Ishikawa (cell line): ENCODE measurements around the gene RTTN.

Experiments used
- CEBPB ChIP-seq: IDR thresholded peaks from 2 replicates; pipeline ENCODE4 v1.6.1; 2012
- CREB1 ChIP-seq: IDR thresholded peaks from 2 replicates; pipeline ENCODE4 v1.6.1; 2012; ENCODE audit warnings: low read depth
- EGR1 ChIP-seq: IDR thresholded peaks from 2 replicates; pipeline ENCODE4 v1.6.1; 2012
- EP300 ChIP-seq: IDR thresholded peaks from 2 replicates; pipeline ENCODE4 v1.6.1; 2012; ENCODE audit warnings: borderline replicate concordance
- FOXM1 ChIP-seq: IDR thresholded peaks from 2 replicates; pipeline ENCODE4 v1.6.1; 2012; ENCODE audit warnings: low read depth, borderline replicate concordance
- RAD21 ChIP-seq: IDR thresholded peaks from 2 replicates; pipeline ENCODE4 v1.6.1; 2012; ENCODE audit warnings: low read depth
- TAF1 ChIP-seq: IDR thresholded peaks from 2 replicates; pipeline ENCODE4 v1.6.1; 2012; ENCODE audit warnings: low read depth, mild to moderate bottlenecking
- TEAD4 ChIP-seq: IDR thresholded peaks from 2 replicates; pipeline ENCODE4 v1.6.1; 2012
- YY1 ChIP-seq: IDR thresholded peaks from 2 replicates; pipeline ENCODE4 v1.6.1; 2012; ENCODE audit warnings: low read depth
- ZBTB7A ChIP-seq: IDR thresholded peaks from 2 replicates; pipeline ENCODE4 v1.6.1; 2012; ENCODE audit warnings: low read depth
- TF ChIP-seq, protein P1 (sequence below): IDR thresholded peaks from 2 replicates; pipeline ENCODE4 v1.6.1; 2012
- TF ChIP-seq, protein P2 (sequence below): IDR thresholded peaks from 2 replicates; pipeline ENCODE4 v1.6.1; 2012; ENCODE audit warnings: low read depth, mild to moderate bottlenecking
- TF ChIP-seq, protein P3 (sequence below): IDR thresholded peaks from 2 replicates; pipeline ENCODE4 v1.6.1; 2012

DNA sequence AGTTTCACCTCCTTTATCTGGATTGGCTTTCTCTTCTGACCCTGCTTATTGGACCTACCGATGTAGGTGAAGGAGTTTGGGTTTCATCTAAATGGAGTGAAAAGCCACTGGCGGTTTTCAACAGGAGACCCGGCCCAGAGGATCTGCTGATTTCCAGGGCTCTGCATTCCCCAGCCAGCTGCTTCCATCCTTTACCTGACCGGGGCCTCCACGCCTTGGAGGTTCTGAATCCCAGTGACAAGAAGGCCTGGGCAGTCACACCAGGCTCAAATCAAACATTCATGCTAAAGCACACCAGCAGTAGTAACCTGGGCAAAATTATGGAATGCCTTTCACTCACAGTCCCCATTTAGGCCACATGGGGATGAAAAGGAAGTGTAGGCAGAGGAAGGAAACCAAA is 30.0 kb upstream of the RTTN start:
- TF ChIP-seq CEBPB (no peak), TAF1 (no peak), FOXM1 (no peak), RAD21 (no peak), ZBTB7A (no peak), EP300 (no peak), CREB1 (no peak), EGR1 (no peak), YY1 (no peak), TEAD4 (no peak)
- TF ChIP-seq, protein P1, sequence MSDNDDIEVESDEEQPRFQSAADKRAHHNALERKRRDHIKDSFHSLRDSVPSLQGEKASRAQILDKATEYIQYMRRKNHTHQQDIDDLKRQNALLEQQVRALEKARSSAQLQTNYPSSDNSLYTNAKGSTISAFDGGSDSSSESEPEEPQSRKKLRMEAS, result no peak
- TF ChIP-seq, protein P2, sequence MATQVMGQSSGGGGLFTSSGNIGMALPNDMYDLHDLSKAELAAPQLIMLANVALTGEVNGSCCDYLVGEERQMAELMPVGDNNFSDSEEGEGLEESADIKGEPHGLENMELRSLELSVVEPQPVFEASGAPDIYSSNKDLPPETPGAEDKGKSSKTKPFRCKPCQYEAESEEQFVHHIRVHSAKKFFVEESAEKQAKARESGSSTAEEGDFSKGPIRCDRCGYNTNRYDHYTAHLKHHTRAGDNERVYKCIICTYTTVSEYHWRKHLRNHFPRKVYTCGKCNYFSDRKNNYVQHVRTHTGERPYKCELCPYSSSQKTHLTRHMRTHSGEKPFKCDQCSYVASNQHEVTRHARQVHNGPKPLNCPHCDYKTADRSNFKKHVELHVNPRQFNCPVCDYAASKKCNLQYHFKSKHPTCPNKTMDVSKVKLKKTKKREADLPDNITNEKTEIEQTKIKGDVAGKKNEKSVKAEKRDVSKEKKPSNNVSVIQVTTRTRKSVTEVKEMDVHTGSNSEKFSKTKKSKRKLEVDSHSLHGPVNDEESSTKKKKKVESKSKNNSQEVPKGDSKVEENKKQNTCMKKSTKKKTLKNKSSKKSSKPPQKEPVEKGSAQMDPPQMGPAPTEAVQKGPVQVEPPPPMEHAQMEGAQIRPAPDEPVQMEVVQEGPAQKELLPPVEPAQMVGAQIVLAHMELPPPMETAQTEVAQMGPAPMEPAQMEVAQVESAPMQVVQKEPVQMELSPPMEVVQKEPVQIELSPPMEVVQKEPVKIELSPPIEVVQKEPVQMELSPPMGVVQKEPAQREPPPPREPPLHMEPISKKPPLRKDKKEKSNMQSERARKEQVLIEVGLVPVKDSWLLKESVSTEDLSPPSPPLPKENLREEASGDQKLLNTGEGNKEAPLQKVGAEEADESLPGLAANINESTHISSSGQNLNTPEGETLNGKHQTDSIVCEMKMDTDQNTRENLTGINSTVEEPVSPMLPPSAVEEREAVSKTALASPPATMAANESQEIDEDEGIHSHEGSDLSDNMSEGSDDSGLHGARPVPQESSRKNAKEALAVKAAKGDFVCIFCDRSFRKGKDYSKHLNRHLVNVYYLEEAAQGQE, result no peak
- TF ChIP-seq, protein P3, sequence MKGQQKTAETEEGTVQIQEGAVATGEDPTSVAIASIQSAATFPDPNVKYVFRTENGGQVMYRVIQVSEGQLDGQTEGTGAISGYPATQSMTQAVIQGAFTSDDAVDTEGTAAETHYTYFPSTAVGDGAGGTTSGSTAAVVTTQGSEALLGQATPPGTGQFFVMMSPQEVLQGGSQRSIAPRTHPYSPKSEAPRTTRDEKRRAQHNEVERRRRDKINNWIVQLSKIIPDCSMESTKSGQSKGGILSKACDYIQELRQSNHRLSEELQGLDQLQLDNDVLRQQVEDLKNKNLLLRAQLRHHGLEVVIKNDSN, result no peak
